Spleen (tissue), 7 donors: ENCODE measurements around the gene PPP1R12B.

Experiments
- CTCF ChIP-seq, 11 experiments: fragments of 200-600 bp in 7 of 11; fragments of 450-650 bp in 4 of 11; sonication (generic) in 4 of 11; IDR thresholded peaks in 8 of 11; conservative IDR thresholded peaks in 3 of 11; 1 replicate in 7 of 11; 2 replicates in 4 of 11; pipeline versions ENCODE4 v1.4.0 to v1.8.0; 2016 to 2021; ENCODE audit warnings: antibody characterized with exemption in 11 of 11, inconsistent platforms in 4 of 11, mild to moderate bottlenecking in 1 of 11
- POLR2A ChIP-seq, 3 donors: fragments of 450-650 bp; IDR thresholded peaks; one replicate each; pipeline ENCODE4 v1.5.1; 2017; ENCODE audit warnings: antibody characterized with exemption in 3 of 3, mild to moderate bottlenecking in 1 of 3
- POLR2AphosphoS5 ChIP-seq, 3 donors: sonication (generic); formaldehyde crosslinking; IDR thresholded peaks; one replicate each; pipeline ENCODE4 v1.5.1; 2017; ENCODE audit warnings: antibody characterized with exemption in 3 of 3
- donor health status: DM: no; HTN: no; CAD: no; lungs with moderate emphysema.
- donor health status: DM: no; HTN: no; CAD: no.
- donor health status: DM: no; HTN: no; CAD: no.

- TF ChIP-seq CTCF (IDR thresholded peaks at IDR 0.05 in 8 of 11, conservative IDR thresholded peaks at IDR 0.05 in 3 of 11) = no peak
- TF ChIP-seq POLR2A (IDR thresholded peaks at IDR 0.05) = no peak
- no peak for TF ChIP-seq POLR2AphosphoS5 (IDR thresholded peaks at IDR 0.05)
Measured at GRCh38 chr1:202310746-202311145, 37.8 kb upstream of the PPP1R12B start.
